Astrocyte (in vitro differentiated cells and primary cell): ENCODE results near the gene GATM.

Experiments
- EZH2 ChIP-seq: IDR thresholded peaks from 2 replicates; pipeline ENCODE4 v1.6.1; 2012; ENCODE audit warnings: mild to moderate bottlenecking, low read length, inconsistent platforms; ENCODE audit not compliant: insufficient read depth
- TF ChIP-seq, protein P1 (sequence below): IDR thresholded peaks from 2 replicates; pipeline ENCODE4 v1.5.1; 2011; ENCODE audit warnings: low read depth, mild to moderate bottlenecking, inconsistent platforms, low read length, moderate library complexity; ENCODE audit not compliant: insufficient read depth

DNA sequence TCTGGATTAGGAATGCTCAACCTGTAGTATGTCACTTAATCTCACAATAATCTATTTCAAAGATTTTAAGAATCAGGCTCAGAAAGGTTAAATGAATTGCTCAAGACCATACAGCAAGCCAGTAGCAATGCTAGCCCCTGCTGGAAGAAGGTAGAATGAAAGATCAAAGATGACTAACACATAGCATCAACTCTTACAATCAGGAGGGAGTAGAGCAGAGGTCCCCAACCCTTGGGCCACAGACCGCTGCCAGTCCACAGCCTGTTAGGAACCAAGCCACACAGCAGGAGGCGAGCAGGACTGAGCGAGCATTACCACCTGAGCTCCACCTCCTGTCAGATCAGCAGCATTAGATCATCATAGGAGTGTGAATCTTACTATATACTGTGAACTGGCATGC lies 15.5 kb upstream of the GATM start:
- TF ChIP-seq, protein P1, sequence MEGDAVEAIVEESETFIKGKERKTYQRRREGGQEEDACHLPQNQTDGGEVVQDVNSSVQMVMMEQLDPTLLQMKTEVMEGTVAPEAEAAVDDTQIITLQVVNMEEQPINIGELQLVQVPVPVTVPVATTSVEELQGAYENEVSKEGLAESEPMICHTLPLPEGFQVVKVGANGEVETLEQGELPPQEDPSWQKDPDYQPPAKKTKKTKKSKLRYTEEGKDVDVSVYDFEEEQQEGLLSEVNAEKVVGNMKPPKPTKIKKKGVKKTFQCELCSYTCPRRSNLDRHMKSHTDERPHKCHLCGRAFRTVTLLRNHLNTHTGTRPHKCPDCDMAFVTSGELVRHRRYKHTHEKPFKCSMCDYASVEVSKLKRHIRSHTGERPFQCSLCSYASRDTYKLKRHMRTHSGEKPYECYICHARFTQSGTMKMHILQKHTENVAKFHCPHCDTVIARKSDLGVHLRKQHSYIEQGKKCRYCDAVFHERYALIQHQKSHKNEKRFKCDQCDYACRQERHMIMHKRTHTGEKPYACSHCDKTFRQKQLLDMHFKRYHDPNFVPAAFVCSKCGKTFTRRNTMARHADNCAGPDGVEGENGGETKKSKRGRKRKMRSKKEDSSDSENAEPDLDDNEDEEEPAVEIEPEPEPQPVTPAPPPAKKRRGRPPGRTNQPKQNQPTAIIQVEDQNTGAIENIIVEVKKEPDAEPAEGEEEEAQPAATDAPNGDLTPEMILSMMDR: no peak
- TF ChIP-seq EZH2: no peak
